K562 (cell line): ENCODE data around the gene BPTF. TPM values are rescaled to one million over a fixed set of nuclear protein-coding genes. Genes with fewer than 3 reads are reported as not detected.

Experiments used
- ARHGAP35 ChIP-seq: fragments of 450-650 bp; IDR thresholded peaks from 2 replicates; pipeline ENCODE4 v1.6.1; 2018; ENCODE audit not compliant: partially characterized antibody
- CEBPZ ChIP-seq: fragments of 150-350 bp; IDR thresholded peaks from 2 replicates; pipeline ENCODE4 v1.6.1; 2014; ENCODE audit warnings: low read depth, mild to moderate bottlenecking, low read length, borderline replicate concordance
- RCOR1 ChIP-seq, 2 experiments: IDR thresholded peaks; 2 replicates each; pipeline ENCODE4 v1.6.1; 2012; ENCODE audit warnings: low read depth in 2 of 2, low read length in 2 of 2, borderline replicate concordance in 1 of 2, improper control_type of control experiment in 1 of 2
- SRSF9 ChIP-seq: fragments of 200-400 bp; formaldehyde crosslinking; IDR thresholded peaks from 2 replicates; pipeline ENCODE4 v1.6.1; 2017; ENCODE audit warnings: low read depth, low read length, borderline replicate concordance
- TCF7L2 ChIP-seq: fragments of 150-350 bp; IDR thresholded peaks from 2 replicates; pipeline ENCODE4 v1.6.1; 2016; ENCODE audit warnings: low read depth, mild to moderate bottlenecking, low read length, moderate library complexity
- ZNF165 ChIP-seq: fragments of 250-450 bp; sonication (Bioruptor Pico); IDR thresholded peaks from 2 replicates; pipeline ENCODE4 v1.4.0; 2020; ENCODE audit warnings: borderline replicate concordance
- ZNF282 ChIP-seq: sonication (generic); formaldehyde crosslinking; IDR thresholded peaks from 2 replicates; pipeline ENCODE4 v1.8.1; 2023; ENCODE audit warnings: missing genetic modification reagents
- ZNF316 ChIP-seq: fragments of 450-650 bp; IDR thresholded peaks from 2 replicates; pipeline ENCODE4 v1.6.1; 2016
- ZNF57 ChIP-seq: fragments of 450-650 bp; formaldehyde crosslinking; IDR thresholded peaks from 2 replicates; pipeline ENCODE4 v1.4.0; 2020; ENCODE audit warnings: mild to moderate bottlenecking, moderate library complexity
- polyA plus RNA-seq, 8 experiments: library from polyadenylated mRNA; depleted of rRNA in 4 of 8; stranded (reverse) in 5 of 8; unstranded in 3 of 8; fragments of >200 nt; fragmentation: Nextera tagmentation in 2 of 8; fragmentation: Illumina TruSeq in 1 of 8; extraction: Ambion mirVana in 2 of 8; extraction: Trizol in 1 of 8; gene quantifications; 2 replicates each; pipeline versions ENCODE4 v1.2.1 to v1.2.3, GENCODE V29; 2011 to 2014; ENCODE audit warnings: inconsistent platforms in 1 of 8, missing spikeins in 1 of 8
- total RNA-seq, 7 experiments: library from RNA; depleted of rRNA in 6 of 7; stranded (reverse); fragments of >200 nt in 6 of 7; fragmentation: Illumina TruSeq in 2 of 7; extraction: Trizol in 2 of 7; gene quantifications; 2 replicates each; pipeline versions ENCODE4 v1.2.1 to v1.2.3, GENCODE V29; 2011 to 2021; ENCODE audit warnings: low replicate concordance in 1 of 7

BPTF gene
- total and polyA plus RNA-seq, 9 of the 15 experiments (the other 6 are each of a cell fraction or from before 2014, with no cell fraction given), result 12.5 to 52.1 (median 26.9) TPM

GRCh38 chr17:67982686-67983382 is 157.5 kb downstream of the BPTF start (continued):
- TF ChIP-seq CEBPZ, result no peak
- TF ChIP-seq ZNF282 (CRISPR knock-in tag), result no peak
- TF ChIP-seq RCOR1 (IDR thresholded peaks at IDR 0.05; ENCODE audit: borderline replicate concordance in 1 of 2, low read depth in 2 of 2, low read length in 2 of 2), result no peak
- TF ChIP-seq ZNF165 (CRISPR knock-in tag), result no peak
- no peak for TF ChIP-seq ZNF316
- no peak for TF ChIP-seq SRSF9
- TF ChIP-seq ARHGAP35, result no peak
- no peak for TF ChIP-seq TCF7L2
- no peak for TF ChIP-seq ZNF57
